D721Med (cell line): Measurements from ENCODE around the gene EDN2.

Experiments
- DNase-seq: peaks from one replicate; pipeline ENCODE4 v3.0.0; 2011; ENCODE audit warnings: low spot score; ENCODE audit not compliant: insufficient read length
- FAIRE-seq: peaks from 2 replicates; lab custom pipeline; 2011; peaks lifted over from hg19 to GRCh38; lab: Jason Lieb, UNC
- CTCF ChIP-seq: IDR thresholded peaks from 2 replicates; pipeline ENCODE4 v1.5.1; 2012; ENCODE audit warnings: mild to moderate bottlenecking, control low read depth; ENCODE audit not compliant: insufficient read depth; ENCODE audit errors: missing control alignments

EDN2 gene

GRCh38 chr1:41529621-41530395 is 45.3 kb upstream of the EDN2 start:
- no peak for TF ChIP-seq CTCF
- DNase-seq (no peak), FAIRE-seq (no peak)

GRCh38 chr1:41528726-41529605 is 44.5 kb upstream of the EDN2 start:
- no peak for DNase-seq
- TF ChIP-seq CTCF: no peak
- no peak for FAIRE-seq

- TF ChIP-seq CTCF: no peak
- no peak for DNase-seq
- FAIRE-seq: no peak
These were observed 43.6 kb upstream of the EDN2 start for GRCh38 chr1:41528106-41528505.

- FAIRE-seq (no peak), DNase-seq (no peak)
- TF ChIP-seq CTCF: no peak
These were observed 42.6 kb upstream of the EDN2 start for GRCh38 chr1:41526956-41527561.

GRCh38 chr1:41525891-41526587 is 41.6 kb upstream of the EDN2 start:
- TF ChIP-seq CTCF: no peak
- FAIRE-seq (no peak), DNase-seq (no peak)

GRCh38 chr1:41524676-41525675 is 40.5 kb upstream of the EDN2 start:
- no peak for FAIRE-seq
- TF ChIP-seq CTCF: no peak
- no peak for DNase-seq
